Measurements from ENCODE around the gene ANXA6. TPM values are rescaled to one million over a fixed set of nuclear protein-coding genes. Genes with fewer than 3 reads are reported as not detected.

The ANXA6 gene
- total RNA-seq, 4 donors from 2014 or later = 21.7 to 64.4 (median 49.5) TPM

- TF ChIP-seq POLR2A (IDR thresholded peaks at IDR 0.05) (no peak), EP300 (IDR thresholded peaks at IDR 0.05) (no peak)
- TF ChIP-seq, protein P1, sequence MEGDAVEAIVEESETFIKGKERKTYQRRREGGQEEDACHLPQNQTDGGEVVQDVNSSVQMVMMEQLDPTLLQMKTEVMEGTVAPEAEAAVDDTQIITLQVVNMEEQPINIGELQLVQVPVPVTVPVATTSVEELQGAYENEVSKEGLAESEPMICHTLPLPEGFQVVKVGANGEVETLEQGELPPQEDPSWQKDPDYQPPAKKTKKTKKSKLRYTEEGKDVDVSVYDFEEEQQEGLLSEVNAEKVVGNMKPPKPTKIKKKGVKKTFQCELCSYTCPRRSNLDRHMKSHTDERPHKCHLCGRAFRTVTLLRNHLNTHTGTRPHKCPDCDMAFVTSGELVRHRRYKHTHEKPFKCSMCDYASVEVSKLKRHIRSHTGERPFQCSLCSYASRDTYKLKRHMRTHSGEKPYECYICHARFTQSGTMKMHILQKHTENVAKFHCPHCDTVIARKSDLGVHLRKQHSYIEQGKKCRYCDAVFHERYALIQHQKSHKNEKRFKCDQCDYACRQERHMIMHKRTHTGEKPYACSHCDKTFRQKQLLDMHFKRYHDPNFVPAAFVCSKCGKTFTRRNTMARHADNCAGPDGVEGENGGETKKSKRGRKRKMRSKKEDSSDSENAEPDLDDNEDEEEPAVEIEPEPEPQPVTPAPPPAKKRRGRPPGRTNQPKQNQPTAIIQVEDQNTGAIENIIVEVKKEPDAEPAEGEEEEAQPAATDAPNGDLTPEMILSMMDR (IDR thresholded peaks at IDR 0.05) = no peak
- Histone ChIP-seq H3K27ac (no peak overlapping the region), H3K36me3 (peaks cover 30% of the 10 kb centered on the region), H3K4me1 (peaks cover 19% of the 10 kb centered on the region), H3K9me3 (no peaks in the 10 kb centered on the region), H3K27me3 (no peaks in the 10 kb centered on the region), H3K4me3 (no peak overlapping the region)
- 13% methylated on average over 13 of the region's 15 CpGs for WGBS
- no peak for DNase-seq (ENCODE audit: low spot score in 2 of 2)
Measured at GRCh38 chr5:151141535-151141934, 16.0 kb downstream of the ANXA6 start.

GRCh38 chr5:151140686-151141459, 16.7 kb downstream of the ANXA6 start:
- peaks cover 19% of the 10 kb centered on the region for H3K4me1 ChIP-seq
- H3K36me3 ChIP-seq = peaks cover 34% of the 10 kb centered on the region
- no peak overlapping the region for H3K4me3 ChIP-seq

DNA sequence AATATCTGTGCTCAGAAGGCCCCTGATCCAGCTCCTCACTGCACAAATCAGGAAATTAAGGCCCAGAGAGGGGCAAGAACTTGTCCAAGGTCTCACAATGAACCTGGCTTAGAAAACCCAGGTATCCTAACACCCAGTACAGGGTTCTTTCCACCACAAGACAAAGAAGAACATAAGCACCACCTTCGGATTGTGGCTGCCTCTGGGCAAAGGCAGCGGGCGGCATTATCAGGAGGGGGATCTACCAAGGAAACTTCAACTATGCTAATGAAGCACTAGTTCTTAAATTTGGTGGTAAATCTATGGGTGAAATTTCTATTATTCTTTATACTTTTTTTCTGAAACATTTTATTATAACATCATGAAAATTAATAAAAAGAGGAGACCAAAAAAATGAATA, 17.9 kb downstream of the ANXA6 start:
- Histone ChIP-seq H3K4me1 (peaks cover 11% of the 10 kb centered on the region), H3K36me3 (peaks cover 47% of the 10 kb centered on the region), H3K9me3 (no peaks in the 10 kb centered on the region), H3K4me3 (no peak overlapping the region), H3K27me3 (no peaks in the 10 kb centered on the region), H3K27ac (no peak overlapping the region)
- 66% methylated on average over 3 of the region's 3 CpGs for WGBS
- no peak for DNase-seq (ENCODE audit: low spot score in 2 of 2)
- TF ChIP-seq, protein P1 (IDR thresholded peaks at IDR 0.05) = no peak
- TF ChIP-seq POLR2AphosphoS5 (IDR thresholded peaks at IDR 0.05) (no peak), EP300 (IDR thresholded peaks at IDR 0.05) (no peak)

More at GRCh38 chr5:151140686-151141459, 16.7 kb downstream of the ANXA6 start:
- Histone ChIP-seq H3K27ac (no peak overlapping the region), H3K9me3 (no peaks in the 10 kb centered on the region), H3K27me3 (no peaks in the 10 kb centered on the region)
- no peak for DNase-seq (ENCODE audit: low spot score in 2 of 2)
- WGBS = 67% methylated on average over 7 of the region's 7 CpGs
- TF ChIP-seq EP300 (IDR thresholded peaks at IDR 0.05) = no peak
- TF ChIP-seq POLR2AphosphoS5 (IDR thresholded peaks at IDR 0.05) = no peak
- TF ChIP-seq, protein P1 (IDR thresholded peaks at IDR 0.05) = no peak
- no peak for TF ChIP-seq POLR2A (IDR thresholded peaks at IDR 0.05)

DNA sequence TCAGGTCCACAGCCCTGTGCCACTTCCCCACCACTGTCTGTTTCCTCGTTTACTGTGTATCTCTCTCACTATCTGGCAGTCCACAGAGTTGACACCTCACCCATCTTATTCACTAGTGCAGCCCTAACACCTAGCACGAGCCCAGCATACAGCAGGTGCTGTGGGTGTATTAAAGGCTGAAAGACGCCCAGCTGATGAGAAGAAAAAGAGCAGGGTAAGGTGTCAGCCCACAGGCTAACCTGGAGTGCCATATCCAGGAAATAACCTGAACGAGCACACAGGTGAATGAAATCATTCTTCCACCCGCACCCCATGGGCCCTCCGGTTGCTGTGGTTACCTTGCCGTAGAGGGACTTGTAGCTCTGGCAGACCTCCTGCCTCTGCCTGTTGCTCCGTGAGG, 18.6 kb downstream of the ANXA6 start:
- Histone ChIP-seq H3K9me3 (no peaks in the 10 kb centered on the region), H3K27me3 (no peaks in the 10 kb centered on the region), H3K4me3 (no peak overlapping the region), H3K27ac (no peak overlapping the region), H3K4me1 (peaks cover 7% of the 10 kb centered on the region), H3K36me3 (peaks cover 53% of the 10 kb centered on the region)
- no peak for DNase-seq (ENCODE audit: low spot score in 2 of 2)
- TF ChIP-seq POLR2AphosphoS5 (IDR thresholded peaks at IDR 0.05) = no peak
- no peak for TF ChIP-seq POLR2A (IDR thresholded peaks at IDR 0.05)
- TF ChIP-seq, protein P1 (IDR thresholded peaks at IDR 0.05) = no peak
- no peak for TF ChIP-seq EP300 (IDR thresholded peaks at IDR 0.05)
- WGBS = 91% methylated on average over 6 of the region's 8 CpGs

DNA sequence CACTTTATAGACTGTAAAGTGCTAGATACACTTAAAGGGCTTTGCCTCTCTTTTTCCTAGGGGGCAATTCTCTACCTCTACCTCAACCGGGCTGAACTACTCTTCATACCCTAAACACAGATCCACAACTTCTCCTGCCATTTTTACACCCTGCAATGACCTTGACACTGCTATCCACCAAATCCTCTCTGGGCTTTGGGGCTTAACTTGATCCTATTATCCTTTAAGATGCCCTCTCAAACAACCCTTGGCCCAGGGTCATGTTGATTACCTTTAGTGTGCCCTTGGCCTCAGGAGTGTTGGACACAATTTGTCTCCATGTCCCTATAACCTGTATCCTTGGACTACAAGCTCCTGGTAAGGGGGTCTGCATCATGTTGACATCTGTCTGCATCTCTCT, 19.5 kb downstream of the ANXA6 start:
- Histone ChIP-seq H3K27me3 (no peaks in the 10 kb centered on the region), H3K9me3 (no peaks in the 10 kb centered on the region), H3K36me3 (peaks cover 62% of the 10 kb centered on the region), H3K4me1 (peaks cover 7% of the 10 kb centered on the region), H3K4me3 (no peak overlapping the region), H3K27ac (no peak overlapping the region)
- no peak for DNase-seq (ENCODE audit: low spot score in 2 of 2)
- WGBS = 62% methylated on average over 1 of the region's 1 CpG
- no peak for TF ChIP-seq EP300 (IDR thresholded peaks at IDR 0.05)
- no peak for TF ChIP-seq POLR2A (IDR thresholded peaks at IDR 0.05)
- no peak for TF ChIP-seq POLR2AphosphoS5 (IDR thresholded peaks at IDR 0.05)
- TF ChIP-seq, protein P1 (IDR thresholded peaks at IDR 0.05) = no peak

Measured in suprapubic skin (tissue), 4 donors.